C4-2B (cell line): ENCODE data around the gene KRTAP19-2.
"Not testable (repeated sequence)": the region's sequence is repeated elsewhere in the genome, so short reads cannot be mapped to it uniquely, and the experiment has no call there.

ENCODE experiments used
- ZFX ChIP-seq: fragments of 450-650 bp; IDR thresholded peaks from 2 replicates; pipeline ENCODE4 v1.6.1; 2017
- TF ChIP-seq, protein P1 (sequence below): fragments of 450-650 bp; conservative IDR thresholded peaks from 2 replicates; pipeline ENCODE4 v1.5.1; 2017; ENCODE audit warnings: mild to moderate bottlenecking

DNA sequence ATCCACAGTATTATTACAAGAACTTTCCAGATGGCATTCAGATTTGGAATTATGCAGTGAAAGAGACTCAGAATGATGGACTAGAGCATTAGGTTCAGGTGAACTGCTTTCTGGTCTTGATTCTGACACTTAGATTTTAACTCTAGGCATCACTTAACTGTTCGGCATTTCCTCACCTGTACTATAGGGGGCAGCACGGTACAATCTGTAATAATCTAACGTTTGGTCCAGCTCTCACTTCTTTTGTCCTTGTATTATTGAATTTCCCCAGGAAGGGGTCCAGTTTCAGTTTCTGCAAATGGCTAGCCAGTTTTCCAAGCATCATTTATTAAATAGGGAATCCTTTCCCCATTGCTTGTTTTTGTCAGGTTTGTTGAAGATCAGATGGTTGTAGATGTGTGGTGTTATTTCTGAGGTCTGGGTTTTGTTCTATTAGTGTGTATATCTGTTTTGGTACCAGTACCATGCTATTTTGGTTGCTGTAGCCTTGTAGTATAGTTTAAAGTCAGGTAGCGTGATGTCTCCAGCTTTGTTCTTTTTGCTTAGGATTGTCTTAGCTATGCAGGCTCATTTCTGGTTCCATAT lies 18.5 kb upstream of the KRTAP19-2 start:
- TF ChIP-seq, protein P1, sequence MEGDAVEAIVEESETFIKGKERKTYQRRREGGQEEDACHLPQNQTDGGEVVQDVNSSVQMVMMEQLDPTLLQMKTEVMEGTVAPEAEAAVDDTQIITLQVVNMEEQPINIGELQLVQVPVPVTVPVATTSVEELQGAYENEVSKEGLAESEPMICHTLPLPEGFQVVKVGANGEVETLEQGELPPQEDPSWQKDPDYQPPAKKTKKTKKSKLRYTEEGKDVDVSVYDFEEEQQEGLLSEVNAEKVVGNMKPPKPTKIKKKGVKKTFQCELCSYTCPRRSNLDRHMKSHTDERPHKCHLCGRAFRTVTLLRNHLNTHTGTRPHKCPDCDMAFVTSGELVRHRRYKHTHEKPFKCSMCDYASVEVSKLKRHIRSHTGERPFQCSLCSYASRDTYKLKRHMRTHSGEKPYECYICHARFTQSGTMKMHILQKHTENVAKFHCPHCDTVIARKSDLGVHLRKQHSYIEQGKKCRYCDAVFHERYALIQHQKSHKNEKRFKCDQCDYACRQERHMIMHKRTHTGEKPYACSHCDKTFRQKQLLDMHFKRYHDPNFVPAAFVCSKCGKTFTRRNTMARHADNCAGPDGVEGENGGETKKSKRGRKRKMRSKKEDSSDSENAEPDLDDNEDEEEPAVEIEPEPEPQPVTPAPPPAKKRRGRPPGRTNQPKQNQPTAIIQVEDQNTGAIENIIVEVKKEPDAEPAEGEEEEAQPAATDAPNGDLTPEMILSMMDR = peak; percentile 83
- TF ChIP-seq ZFX = not testable (repeated sequence)
